H54 (cell line): ENCODE data around the gene ZNF565.
"Not testable (repeated sequence)": the region's sequence is repeated elsewhere in the genome, so short reads cannot be mapped to it uniquely, and the experiment has no call there.

ENCODE experiments used
- DNase-seq: peaks from one replicate; pipeline ENCODE4 v3.0.0; 2011; ENCODE audit warnings: low spot score, mixed read lengths; ENCODE audit not compliant: insufficient read length
- FAIRE-seq: peaks from 3 replicates; lab custom pipeline; 2011; peaks lifted over from hg19 to GRCh38; lab: Jason Lieb, UNC
- POLR2A ChIP-seq: IDR thresholded peaks from 2 replicates; pipeline ENCODE4 v1.6.1; 2011; ENCODE audit warnings: low read depth, mild to moderate bottlenecking, low read length

Gene ZNF565

DNA sequence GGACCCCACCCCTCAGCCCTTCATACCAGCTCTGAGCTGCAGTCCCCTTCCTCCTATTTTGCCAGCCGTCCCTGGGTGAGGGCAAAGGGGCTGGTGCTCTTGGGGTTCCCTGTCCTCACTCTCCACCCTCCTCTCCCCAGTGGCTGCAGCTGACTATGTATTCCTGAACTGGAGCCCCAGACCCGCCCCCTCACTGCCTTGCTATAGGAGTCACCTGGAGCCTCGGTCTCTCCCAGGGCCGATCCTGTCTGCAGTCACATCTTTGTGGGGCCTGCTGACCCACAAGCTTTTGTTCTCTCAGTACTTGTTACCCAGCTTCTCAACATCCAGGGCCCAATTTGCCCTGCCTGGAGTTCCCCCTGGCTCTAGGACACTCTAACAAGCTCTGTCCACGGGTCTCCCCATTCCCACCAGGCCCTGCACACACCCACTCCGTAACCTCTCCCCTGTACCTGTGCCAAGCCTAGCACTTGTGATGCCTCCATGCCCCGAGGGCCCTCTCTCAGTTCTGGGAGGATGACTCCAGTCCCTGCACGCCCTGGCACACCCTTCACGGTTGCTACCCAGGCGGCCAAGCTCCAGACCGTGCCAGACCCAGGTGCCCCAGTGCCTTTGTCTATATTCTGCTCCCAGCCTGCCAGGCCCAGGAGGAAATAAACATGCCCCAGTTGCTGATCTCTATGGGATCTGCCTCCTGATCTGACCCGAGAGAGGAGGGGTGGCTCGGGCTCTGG lies 64.6 kb downstream of the ZNF565 start:
- no peak for TF ChIP-seq POLR2A
- FAIRE-seq = no peak
- DNase-seq = no peak

DNA sequence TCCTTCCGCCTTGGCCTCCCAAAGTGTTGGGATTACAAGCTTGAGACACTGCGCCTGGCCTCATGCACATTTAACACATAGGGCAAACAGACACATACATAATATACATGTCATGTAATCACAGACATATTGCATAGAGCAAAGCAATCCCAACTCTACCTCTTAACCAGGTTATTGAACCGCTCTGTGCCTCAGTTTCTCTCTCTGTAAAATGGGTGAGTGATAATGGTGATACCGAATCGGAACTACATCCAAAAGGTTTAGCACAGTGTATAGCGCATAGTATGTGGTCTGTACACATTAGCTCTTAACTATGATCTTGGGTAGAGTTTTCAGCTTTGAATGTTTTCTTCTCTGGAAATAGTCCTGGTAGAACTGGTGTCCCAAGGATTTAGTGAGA lies 69.8 kb downstream of the ZNF565 start:
- no peak for TF ChIP-seq POLR2A
- FAIRE-seq = no peak
- DNase-seq = no peak

GRCh38 chr19:36142496-36142895 lies 72.0 kb downstream of the ZNF565 start:
- DNase-seq (no peak), FAIRE-seq (no peak)

DNA sequence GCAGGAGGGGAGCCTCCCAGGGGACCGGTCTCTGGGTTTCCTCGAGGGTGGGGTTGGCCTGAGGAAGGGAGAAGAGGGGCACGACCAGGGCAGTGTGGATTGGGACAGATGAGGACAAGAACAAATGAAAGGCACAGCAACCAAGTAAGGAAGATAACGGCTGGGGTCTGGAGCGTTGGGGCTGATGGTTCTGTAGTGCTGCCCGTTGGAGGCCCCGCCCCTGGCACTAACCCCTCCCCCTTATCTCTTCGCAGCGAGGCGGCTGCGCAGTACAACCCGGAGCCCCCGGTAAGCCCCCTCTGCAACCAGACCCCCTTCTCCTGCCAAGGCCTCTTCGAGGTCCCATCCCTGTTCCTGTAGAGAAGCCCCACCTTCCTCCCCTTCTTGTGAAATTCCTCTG lies 72.4 kb downstream of the ZNF565 start:
- no peak for TF ChIP-seq POLR2A
- no peak for FAIRE-seq
- no peak for DNase-seq

More at GRCh38 chr19:36142496-36142895, 72.0 kb downstream of the ZNF565 start:
- no peak for TF ChIP-seq POLR2A

DNA sequence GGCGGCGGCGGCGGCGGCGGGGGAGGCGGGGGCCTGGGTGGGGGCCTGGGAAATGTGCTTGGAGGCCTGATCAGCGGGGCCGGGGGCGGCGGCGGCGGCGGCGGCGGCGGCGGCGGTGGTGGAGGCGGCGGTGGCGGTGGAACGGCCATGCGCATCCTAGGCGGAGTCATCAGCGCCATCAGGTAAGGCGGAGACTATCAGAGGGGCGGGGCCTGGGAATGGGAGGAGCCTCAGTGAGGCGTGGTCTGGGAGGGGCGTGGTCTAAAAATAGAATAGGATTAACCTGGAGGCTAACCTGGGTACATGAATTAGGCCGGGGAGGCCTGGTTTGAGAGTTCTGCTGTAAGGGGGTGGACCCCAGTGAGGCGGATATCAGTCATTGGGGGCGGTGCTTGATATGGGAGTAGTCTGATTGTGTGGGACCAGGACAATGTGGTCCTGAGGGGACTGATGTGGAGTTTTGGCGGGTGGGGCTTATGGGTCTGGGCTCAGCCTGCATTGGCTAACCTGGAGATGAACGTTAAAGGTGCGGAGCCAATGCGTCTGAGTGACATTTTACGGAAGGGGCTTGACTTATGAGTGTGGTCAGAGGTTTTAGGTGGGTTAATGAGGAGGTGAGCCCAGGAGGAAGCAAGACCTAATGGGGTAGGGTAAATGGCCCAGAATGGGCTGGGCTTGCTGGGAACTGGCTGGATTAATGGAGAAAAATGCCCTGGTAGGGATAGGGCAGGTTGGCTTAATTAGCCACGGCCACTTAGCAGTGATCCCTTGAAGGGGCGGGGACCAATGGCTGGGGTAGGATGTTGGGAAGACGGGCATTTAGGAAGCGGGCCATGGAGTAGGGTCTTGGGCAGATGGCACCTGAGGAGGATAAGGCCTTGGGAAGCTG lies 73.2 kb downstream of the ZNF565 start:
- DNase-seq (peak; percentile 87), FAIRE-seq (no peak)
- peak; percentile 57 for TF ChIP-seq POLR2A

DNA sequence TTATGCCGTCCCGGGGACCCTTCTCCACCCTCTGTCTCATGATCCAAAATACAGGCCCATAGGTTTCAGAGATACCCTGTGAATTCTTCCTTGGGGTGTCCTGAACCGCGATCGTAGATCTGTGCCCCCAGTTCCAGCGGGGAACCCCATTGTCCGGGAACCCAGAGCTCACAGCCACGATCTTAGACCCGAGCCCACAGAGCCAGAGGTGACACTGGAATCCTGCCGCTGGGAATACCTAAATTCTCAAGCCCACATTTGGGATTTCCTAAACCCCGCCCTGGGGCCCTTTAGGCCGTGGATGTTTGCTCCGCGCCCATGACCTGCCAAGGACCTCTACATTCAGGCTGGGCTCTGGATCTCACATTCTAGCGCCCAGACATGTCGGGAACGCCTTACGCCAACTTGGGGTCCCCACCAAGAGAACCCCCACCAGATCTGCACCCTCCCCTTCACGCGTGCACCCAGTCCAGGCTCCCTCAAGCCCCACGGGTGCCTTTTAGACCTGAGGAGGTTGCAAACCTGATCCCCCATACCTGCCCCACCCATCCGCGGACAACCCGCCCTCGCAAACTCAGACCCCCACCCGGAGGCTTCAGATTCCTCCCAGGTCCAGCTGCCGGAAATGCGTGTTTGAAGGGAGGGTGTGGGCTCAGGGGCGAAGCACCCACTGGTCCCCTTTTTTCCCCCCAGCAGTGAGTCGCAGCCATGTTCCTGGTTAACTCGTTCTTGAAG lies 74.0 kb downstream of the ZNF565 start:
- DNase-seq = peak; percentile 95
- TF ChIP-seq POLR2A = no peak; the same call in 1 of the 2 replicates
- no peak for FAIRE-seq

- no peak for FAIRE-seq
- TF ChIP-seq POLR2A = peak; percentile 92
- peak; percentile 98 for DNase-seq
These were observed 74.8 kb downstream of the ZNF565 start, which contains the start of gene CAPNS1 for GRCh38 chr19:36139473-36140303. TSS of gene CAPNS1 (plus strand) at chr19:36140066. CDS start at chr19:36141012, 946 bp downstream.

- TF ChIP-seq POLR2A = no peak
- DNase-seq = no peak
- no peak for FAIRE-seq
These were observed 75.4 kb downstream of the ZNF565 start for GRCh38 chr19:36139120-36139472.

- FAIRE-seq = peak; percentile 73
- DNase-seq = peak; percentile 90
- TF ChIP-seq POLR2A = no peak
These were observed 77.3 kb downstream of the ZNF565 start for GRCh38 chr19:36136964-36137686.

DNA sequence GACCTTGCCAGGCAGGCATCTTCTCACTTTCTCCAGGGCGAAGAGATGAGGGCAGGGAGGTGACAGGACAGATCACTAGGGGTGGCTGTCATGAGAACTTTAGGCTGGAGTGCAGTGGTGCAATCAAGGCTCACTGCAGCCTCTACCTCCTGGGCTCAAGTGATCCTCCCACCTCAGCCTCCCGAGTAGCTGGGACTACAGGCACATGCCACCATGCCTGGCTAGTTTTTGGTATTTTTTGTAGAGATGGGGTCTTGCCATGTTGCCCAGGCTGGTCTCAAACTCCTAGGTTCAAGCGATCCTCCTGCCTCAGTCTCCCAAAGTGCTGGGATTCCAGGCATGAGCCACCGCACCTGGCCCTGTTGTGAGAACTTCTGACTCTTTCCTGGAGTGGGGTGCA lies 79.6 kb downstream of the ZNF565 start:
- DNase-seq, FAIRE-seq: not testable (repeated sequence)
